GM12864 (cell line): ENCODE data around the gene ZG16B.

Experiments used
- DNase-seq: peaks from one replicate; pipeline ENCODE4 v3.0.0-alpha.2; 2011; ENCODE audit warnings: low read depth
- H3K4me3 ChIP-seq: 2 replicates; pipeline ENCODE4 v1.5.1; 2011; ENCODE audit warnings: mild to moderate bottlenecking, low read depth, low read length, control low read depth
- TF ChIP-seq, protein P1 (sequence below): IDR thresholded peaks from 2 replicates; pipeline ENCODE4 v1.5.1; 2011; ENCODE audit warnings: low read depth, mild to moderate bottlenecking, moderate library complexity, low read length, control low read depth, inconsistent platforms; ENCODE audit errors: missing control alignments

The ZG16B gene

GRCh38 chr16:2843526-2843925 lies 13.4 kb downstream of the ZG16B start:
- H3K4me3 ChIP-seq = no peak overlapping the region
- no peak for DNase-seq
- TF ChIP-seq, protein P1, sequence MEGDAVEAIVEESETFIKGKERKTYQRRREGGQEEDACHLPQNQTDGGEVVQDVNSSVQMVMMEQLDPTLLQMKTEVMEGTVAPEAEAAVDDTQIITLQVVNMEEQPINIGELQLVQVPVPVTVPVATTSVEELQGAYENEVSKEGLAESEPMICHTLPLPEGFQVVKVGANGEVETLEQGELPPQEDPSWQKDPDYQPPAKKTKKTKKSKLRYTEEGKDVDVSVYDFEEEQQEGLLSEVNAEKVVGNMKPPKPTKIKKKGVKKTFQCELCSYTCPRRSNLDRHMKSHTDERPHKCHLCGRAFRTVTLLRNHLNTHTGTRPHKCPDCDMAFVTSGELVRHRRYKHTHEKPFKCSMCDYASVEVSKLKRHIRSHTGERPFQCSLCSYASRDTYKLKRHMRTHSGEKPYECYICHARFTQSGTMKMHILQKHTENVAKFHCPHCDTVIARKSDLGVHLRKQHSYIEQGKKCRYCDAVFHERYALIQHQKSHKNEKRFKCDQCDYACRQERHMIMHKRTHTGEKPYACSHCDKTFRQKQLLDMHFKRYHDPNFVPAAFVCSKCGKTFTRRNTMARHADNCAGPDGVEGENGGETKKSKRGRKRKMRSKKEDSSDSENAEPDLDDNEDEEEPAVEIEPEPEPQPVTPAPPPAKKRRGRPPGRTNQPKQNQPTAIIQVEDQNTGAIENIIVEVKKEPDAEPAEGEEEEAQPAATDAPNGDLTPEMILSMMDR = no peak

GRCh38 chr16:2845116-2845515 lies 15.0 kb downstream of the ZG16B start:
- no peak for DNase-seq
- H3K4me3 ChIP-seq = no peak overlapping the region
- TF ChIP-seq, protein P1 = no peak

DNA sequence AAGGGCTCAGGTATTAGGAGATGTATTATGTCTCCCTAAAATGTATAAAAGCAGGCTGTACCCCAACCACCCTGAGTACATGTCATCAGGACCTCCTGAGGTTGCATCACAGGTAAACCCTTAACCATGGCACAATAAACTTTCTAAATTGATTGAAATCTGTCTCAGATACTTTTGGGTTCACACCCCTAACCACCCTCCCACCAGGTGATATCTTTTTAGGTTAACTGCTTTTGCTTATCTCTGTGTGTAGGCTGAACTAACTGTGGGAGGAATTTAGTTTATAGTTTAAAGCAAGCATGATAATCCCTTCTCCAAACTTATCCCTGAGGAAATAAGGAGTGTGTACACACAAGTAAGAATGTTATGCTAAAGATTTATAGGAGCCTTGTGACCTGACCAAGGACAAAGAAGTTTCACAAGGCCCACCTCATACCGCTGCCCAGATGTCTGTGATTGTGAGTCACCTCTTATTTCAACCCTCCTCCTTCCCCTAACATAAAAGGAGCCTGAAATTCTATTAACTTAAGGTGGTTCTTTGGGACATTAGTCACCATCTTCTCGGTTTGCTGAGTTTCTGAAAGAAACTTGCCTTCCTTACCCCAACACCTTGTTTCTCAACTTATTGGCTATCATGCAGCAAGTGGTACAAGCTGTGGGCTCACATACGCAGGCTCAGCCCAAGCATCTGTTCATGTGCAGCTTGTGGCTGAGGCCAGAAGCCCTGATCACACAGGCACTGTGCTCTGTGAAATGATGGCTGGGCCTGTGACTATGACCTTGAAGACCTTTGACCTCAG lies 16.6 kb downstream of the ZG16B start:
- TF ChIP-seq, protein P1 = no peak
- DNase-seq = no peak

DNA sequence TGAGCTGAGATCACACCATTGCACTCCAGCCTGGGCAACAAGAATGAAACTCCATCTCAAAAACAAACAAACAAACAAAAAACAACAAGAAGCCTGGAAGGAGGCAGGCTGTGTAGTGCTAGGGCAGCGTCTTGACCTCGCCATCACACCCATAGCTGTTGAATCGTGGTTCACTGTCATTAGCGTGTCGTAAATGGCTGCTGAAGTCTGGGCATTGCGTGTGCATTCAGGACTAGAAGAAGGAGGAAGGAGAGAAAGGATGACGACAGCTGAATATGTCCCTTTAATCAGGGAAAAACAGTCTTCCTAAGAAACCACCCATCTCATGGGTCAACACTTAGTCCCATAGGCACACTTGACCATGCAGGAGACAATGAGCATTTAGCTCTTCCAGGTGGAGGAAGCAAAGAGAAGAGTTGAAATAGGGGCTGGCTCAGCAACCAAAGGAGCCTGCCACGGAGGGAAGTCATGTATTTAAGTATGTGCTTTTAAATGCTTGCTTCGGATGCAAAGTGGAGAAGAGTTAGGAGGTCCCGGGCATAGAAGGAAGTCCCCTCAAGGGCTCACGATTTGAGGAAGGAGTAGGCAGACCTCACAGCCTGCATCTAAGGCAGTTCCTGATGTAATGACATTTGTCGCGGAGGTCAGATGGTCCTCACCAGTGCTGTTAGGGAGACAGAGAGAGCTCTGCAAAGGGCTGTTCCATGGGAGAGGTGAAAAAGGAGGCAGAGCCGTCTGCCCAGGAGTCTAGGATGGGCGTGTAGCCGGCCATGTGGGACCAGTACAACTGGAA lies 19.0 kb downstream of the ZG16B start:
- H3K4me3 ChIP-seq = no peak overlapping the region
- TF ChIP-seq, protein P1 = no peak
- no peak for DNase-seq

More for the DNA sequence above, 16.6 kb downstream of the ZG16B start:
- no peak overlapping the region for H3K4me3 ChIP-seq

GRCh38 chr16:2852003-2852730 lies 22.1 kb downstream of the ZG16B start:
- DNase-seq = no peak
- H3K4me3 ChIP-seq = no peak overlapping the region
- TF ChIP-seq, protein P1 = no peak

GRCh38 chr16:2852731-2853507 lies 22.8 kb downstream of the ZG16B start:
- no peak overlapping the region for H3K4me3 ChIP-seq
- TF ChIP-seq, protein P1 = no peak

More at GRCh38 chr16:2852731-2853507, 22.8 kb downstream of the ZG16B start:
- DNase-seq = no peak
